HG02970 (cell line): Measurements from ENCODE around the gene FGF8.

ENCODE experiments used
- ATAC-seq: cut with Tn5 transposase; IDR thresholded peaks from one replicate; pipeline ENCODE4 v1.9.1; 2021; ENCODE audit warnings: mild to moderate bottlenecking, moderate library complexity, moderate number of reproducible peaks; ENCODE audit not compliant: unreplicated experiment, low FRiP score

FGF8 gene

GRCh38 chr10:101744267-101744666, 31.6 kb downstream of the FGF8 start:
- no peak for ATAC-seq

GRCh38 chr10:101741938-101742337, 34.0 kb downstream of the FGF8 start:
- no peak for ATAC-seq

GRCh38 chr10:101736666-101737065, 39.2 kb downstream of the FGF8 start:
- no peak for ATAC-seq

- ATAC-seq, result no peak
Measured at GRCh38 chr10:101732096-101732495, 43.8 kb downstream of the FGF8 start.

- no peak for ATAC-seq
Measured at GRCh38 chr10:101726115-101726387, 49.9 kb downstream of the FGF8 start.

GRCh38 chr10:101725296-101726114, 50.4 kb downstream of the FGF8 start:
- no peak for ATAC-seq

- ATAC-seq, result no peak
Measured at GRCh38 chr10:101724446-101724845, 51.5 kb downstream of the FGF8 start.

GRCh38 chr10:101723176-101723575, 52.7 kb downstream of the FGF8 start:
- no peak for ATAC-seq

GRCh38 chr10:101721806-101722205, 54.1 kb downstream of the FGF8 start:
- ATAC-seq, result no peak

- no peak for ATAC-seq
Measured at GRCh38 chr10:101720606-101721230, 55.2 kb downstream of the FGF8 start.
